HG02840 (cell line): ENCODE results near the gene GRK6.

Experiments
- ATAC-seq: cut with Tn5 transposase; IDR thresholded peaks from one replicate; pipeline ENCODE4 v1.9.1; 2021; ENCODE audit warnings: mild to moderate bottlenecking, moderate library complexity, moderate number of reproducible peaks; ENCODE audit not compliant: unreplicated experiment, low FRiP score

The GRK6 gene

GRCh38 chr5:177438468-177438867, 12.0 kb downstream of the GRK6 start:
- ATAC-seq: no peak

GRCh38 chr5:177439518-177440053, 13.1 kb downstream of the GRK6 start:
- ATAC-seq: no peak

- ATAC-seq: no peak
Observed at GRCh38 chr5:177440211-177440989, 13.9 kb downstream of the GRK6 start.

GRCh38 chr5:177440990-177441780, 14.7 kb downstream of the GRK6 start:
- no peak for ATAC-seq

- no peak for ATAC-seq
Observed at GRCh38 chr5:177442066-177442826, 15.8 kb downstream of the GRK6 start.

GRCh38 chr5:177443144-177443983, 16.9 kb downstream of the GRK6 start:
- ATAC-seq: no peak

- no peak for ATAC-seq
Observed at GRCh38 chr5:177444106-177445051, 17.9 kb downstream of the GRK6 start.

- ATAC-seq: no peak
Observed at GRCh38 chr5:177445052-177445916, 18.8 kb downstream of the GRK6 start.

- no peak for ATAC-seq
Observed at GRCh38 chr5:177445917-177446199, 19.4 kb downstream of the GRK6 start.

- peak; percentile 41 for ATAC-seq
Observed at GRCh38 chr5:177446200-177447065, 20.0 kb downstream of the GRK6 start, which contains the start of gene PRR7. Gene PRR7 (plus strand): TSS chr5:177446814. CDS start chr5:177455068, 8,254 bp downstream.

GRCh38 chr5:177447066-177447610, 20.7 kb downstream of the GRK6 start:
- ATAC-seq: peak; percentile 21

- ATAC-seq: no peak
Observed at GRCh38 chr5:177447611-177448243, 21.3 kb downstream of the GRK6 start.

GRCh38 chr5:177448244-177448950, 21.9 kb downstream of the GRK6 start:
- no peak for ATAC-seq

GRCh38 chr5:177449140-177450061, 22.9 kb downstream of the GRK6 start:
- no peak for ATAC-seq
